Suprapubic skin (tissue), 4 donors: Measurements from ENCODE around the gene MTAP. TPM values are rescaled to one million over a fixed set of nuclear protein-coding genes. Genes with fewer than 3 reads are reported as not detected.
A peak's percentile ranks its signal among the peaks of the same experiment; 100 is the strongest.

Experiments
- DNase-seq, 2 donors: peaks; one replicate each; pipeline ENCODE4 v3.0.0-alpha.2; 2019; ENCODE audit warnings: low spot score in 2 of 2
- H3K27ac ChIP-seq: fragments of 200-600 bp; sonication (generic); one replicate; pipeline ENCODE4 v1.5.1; 2019
- H3K27me3 ChIP-seq: fragments of 200-600 bp; sonication (generic); one replicate; pipeline ENCODE4 v1.5.1; 2019
- H3K36me3 ChIP-seq: fragments of 200-600 bp; sonication (generic); one replicate; pipeline ENCODE4 v1.5.1; 2019
- H3K4me1 ChIP-seq: fragments of 200-600 bp; sonication (generic); one replicate; pipeline ENCODE4 v1.5.1; 2019
- H3K4me3 ChIP-seq: fragments of 200-600 bp; sonication (generic); one replicate; pipeline ENCODE4 v1.5.1; 2019; ENCODE audit warnings: mild to moderate bottlenecking
- H3K9me3 ChIP-seq: fragments of 200-600 bp; sonication (generic); one replicate; pipeline ENCODE4 v1.5.1; 2019
- EP300 ChIP-seq: sonication (generic); formaldehyde crosslinking; IDR thresholded peaks from one replicate; pipeline ENCODE4 v1.6.1; 2017; ENCODE audit warnings: antibody characterized with exemption
- POLR2A ChIP-seq, 2 donors: fragments of 450-650 bp; IDR thresholded peaks; one replicate each; pipeline ENCODE4 v1.6.1; 2017; ENCODE audit warnings: antibody characterized with exemption in 2 of 2, mild to moderate bottlenecking in 2 of 2, moderate library complexity in 2 of 2
- POLR2AphosphoS5 ChIP-seq, 3 donors: sonication (generic); formaldehyde crosslinking; IDR thresholded peaks; one replicate each; pipeline ENCODE4 v1.6.1; 2017; ENCODE audit warnings: antibody characterized with exemption in 3 of 3
- WGBS: methylation state at CpG from one replicate; pipeline ENCODE4 v1.1.5; 2018; 5-methylcytosine and 5-hydroxymethylcytosine counted together
- total RNA-seq, 4 donors: library from RNA; depleted of rRNA; stranded (reverse); fragments of >200 nt; gene quantifications; one replicate each; pipeline ENCODE4 v1.1.0, GENCODE V29; 2016
- TF ChIP-seq, protein P1 (sequence below), 2 donors: fragments of 200-600 bp in 1 of 2; fragments of 450-650 bp in 1 of 2; sonication (generic) in 1 of 2; IDR thresholded peaks; one replicate each; pipeline ENCODE4 v1.5.1; 2016 to 2019; ENCODE audit warnings: antibody characterized with exemption in 2 of 2, mild to moderate bottlenecking in 1 of 2, moderate library complexity in 1 of 2

The MTAP gene
- total RNA-seq, 4 donors from 2014 or later = 15.2 to 24.9 (median 22.1) TPM

- no peaks in the 10 kb centered on the region for H3K36me3 ChIP-seq
- H3K4me3 ChIP-seq = no peak overlapping the region
- H3K27ac ChIP-seq = no peak overlapping the region
- TF ChIP-seq POLR2A (IDR thresholded peaks at IDR 0.05) (no peak), POLR2AphosphoS5 (IDR thresholded peaks at IDR 0.05) (no peak), EP300 (no peak)
- TF ChIP-seq, protein P1, sequence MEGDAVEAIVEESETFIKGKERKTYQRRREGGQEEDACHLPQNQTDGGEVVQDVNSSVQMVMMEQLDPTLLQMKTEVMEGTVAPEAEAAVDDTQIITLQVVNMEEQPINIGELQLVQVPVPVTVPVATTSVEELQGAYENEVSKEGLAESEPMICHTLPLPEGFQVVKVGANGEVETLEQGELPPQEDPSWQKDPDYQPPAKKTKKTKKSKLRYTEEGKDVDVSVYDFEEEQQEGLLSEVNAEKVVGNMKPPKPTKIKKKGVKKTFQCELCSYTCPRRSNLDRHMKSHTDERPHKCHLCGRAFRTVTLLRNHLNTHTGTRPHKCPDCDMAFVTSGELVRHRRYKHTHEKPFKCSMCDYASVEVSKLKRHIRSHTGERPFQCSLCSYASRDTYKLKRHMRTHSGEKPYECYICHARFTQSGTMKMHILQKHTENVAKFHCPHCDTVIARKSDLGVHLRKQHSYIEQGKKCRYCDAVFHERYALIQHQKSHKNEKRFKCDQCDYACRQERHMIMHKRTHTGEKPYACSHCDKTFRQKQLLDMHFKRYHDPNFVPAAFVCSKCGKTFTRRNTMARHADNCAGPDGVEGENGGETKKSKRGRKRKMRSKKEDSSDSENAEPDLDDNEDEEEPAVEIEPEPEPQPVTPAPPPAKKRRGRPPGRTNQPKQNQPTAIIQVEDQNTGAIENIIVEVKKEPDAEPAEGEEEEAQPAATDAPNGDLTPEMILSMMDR (IDR thresholded peaks at IDR 0.05) = no peak
- no peaks in the 10 kb centered on the region for H3K4me1 ChIP-seq
- DNase-seq = no peak
- peaks cover 3% of the 10 kb centered on the region for H3K27me3 ChIP-seq
- WGBS = 80% methylated on average over 2 of the region's 2 CpGs
- H3K9me3 ChIP-seq = no peaks in the 10 kb centered on the region
These were observed 23.0 kb upstream of the MTAP start for GRCh38 chr9:21779397-21779796.

DNA sequence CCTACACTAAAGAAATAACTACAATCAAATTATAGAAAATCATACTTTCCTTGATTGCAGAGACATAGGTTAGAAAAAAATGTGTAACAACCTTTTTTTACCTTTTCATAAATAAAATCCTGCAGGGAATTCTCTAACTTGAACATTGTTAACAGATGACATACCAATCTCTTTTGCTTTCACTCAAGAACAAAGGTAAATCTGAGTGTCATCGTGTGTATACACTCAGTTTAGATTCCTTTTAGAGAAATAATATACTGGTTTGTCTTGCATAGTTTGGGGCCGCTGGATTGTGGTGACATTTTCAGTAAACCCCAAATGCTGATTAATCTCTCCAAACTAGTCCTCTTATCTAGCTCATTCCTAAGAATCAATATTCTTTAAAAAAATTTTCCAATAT is 20.8 kb upstream of the MTAP start:
- no peaks in the 10 kb centered on the region for H3K4me1 ChIP-seq
- H3K27ac ChIP-seq = no peak overlapping the region
- no peak for DNase-seq
- whole genome bisulfite sequencing = 51% methylated on average over 2 of the region's 2 CpGs
- TF ChIP-seq POLR2AphosphoS5 (IDR thresholded peaks at IDR 0.05) (no peak), EP300 (no peak), POLR2A (IDR thresholded peaks at IDR 0.05) (no peak)
- TF ChIP-seq, protein P1 (IDR thresholded peaks at IDR 0.05) = no peak
- H3K36me3 ChIP-seq = no peaks in the 10 kb centered on the region
- H3K4me3 ChIP-seq = no peak overlapping the region
- no peaks in the 10 kb centered on the region for H3K27me3 ChIP-seq
- no peaks in the 10 kb centered on the region for H3K9me3 ChIP-seq

DNA sequence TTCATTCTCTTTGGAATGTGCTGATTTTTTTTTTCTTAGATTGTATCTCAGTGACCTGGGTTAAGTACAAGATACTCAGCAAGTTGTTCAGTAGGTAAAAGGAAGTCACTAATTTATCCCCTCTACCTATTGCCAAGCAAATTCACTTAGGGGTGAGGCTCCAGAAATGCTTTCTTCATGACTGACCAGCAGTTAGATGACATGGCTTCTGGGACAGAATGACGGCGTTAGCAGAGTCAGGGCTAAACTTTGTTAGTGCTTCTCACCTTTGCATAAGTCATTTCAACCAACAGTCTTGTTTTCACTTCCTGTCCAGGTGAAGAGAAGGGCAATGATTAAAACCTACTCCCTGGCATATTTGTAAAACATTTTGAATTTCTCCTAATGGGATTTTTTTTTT is 20.2 kb upstream of the MTAP start:
- 72% methylated on average over 2 of the region's 2 CpGs for WGBS
- TF ChIP-seq, protein P1 (IDR thresholded peaks at IDR 0.05) = no peak
- TF ChIP-seq POLR2A (IDR thresholded peaks at IDR 0.05) (no peak), POLR2AphosphoS5 (IDR thresholded peaks at IDR 0.05) (no peak), EP300 (no peak)
- Histone ChIP-seq H3K27ac (no peak overlapping the region), H3K4me1 (no peaks in the 10 kb centered on the region), H3K4me3 (no peak overlapping the region), H3K9me3 (no peaks in the 10 kb centered on the region), H3K27me3 (no peaks in the 10 kb centered on the region), H3K36me3 (no peaks in the 10 kb centered on the region)
- no peak for DNase-seq

GRCh38 chr9:21788752-21789151 is 13.7 kb upstream of the MTAP start:
- WGBS = 63% methylated on average over 6 of the region's 6 CpGs
- TF ChIP-seq POLR2AphosphoS5 (IDR thresholded peaks at IDR 0.05) (no peak), EP300 (no peak), POLR2A (IDR thresholded peaks at IDR 0.05) (no peak)
- TF ChIP-seq, protein P1 (IDR thresholded peaks at IDR 0.05) = no peak
- no peak for DNase-seq
- Histone ChIP-seq H3K27me3 (peaks cover 13% of the 10 kb centered on the region), H3K9me3 (no peaks in the 10 kb centered on the region), H3K36me3 (no peaks in the 10 kb centered on the region), H3K27ac (no peak overlapping the region), H3K4me1 (no peaks in the 10 kb centered on the region), H3K4me3 (no peak overlapping the region)

GRCh38 chr9:21789541-21790037 is 12.8 kb upstream of the MTAP start:
- Histone ChIP-seq H3K36me3 (no peaks in the 10 kb centered on the region), H3K27ac (no peak overlapping the region), H3K9me3 (no peaks in the 10 kb centered on the region), H3K4me1 (no peaks in the 10 kb centered on the region), H3K27me3 (peaks cover 13% of the 10 kb centered on the region), H3K4me3 (peak overlapping the region; percentile 29)
- TF ChIP-seq EP300 = no peak
- TF ChIP-seq, protein P1 (IDR thresholded peaks at IDR 0.05) = peak; percentile 60 to 75
- DNase-seq = no peak
- 2% methylated on average over 2 of the region's 2 CpGs for WGBS
